GM18517 (cell line): ENCODE results near the gene TSPAN9.

ENCODE experiments used
- ATAC-seq: cut with Tn5 transposase; IDR thresholded peaks from one replicate; pipeline ENCODE4 v1.9.1; 2021; ENCODE audit warnings: mild to moderate bottlenecking, moderate library complexity; ENCODE audit not compliant: unreplicated experiment

TSPAN9 gene

GRCh38 chr12:3326850-3327780, 249.9 kb downstream of the TSPAN9 start:
- ATAC-seq, result no peak

- ATAC-seq, result no peak
These were observed 250.9 kb downstream of the TSPAN9 start for GRCh38 chr12:3328081-3328480.

- ATAC-seq, result no peak
These were observed 251.4 kb downstream of the TSPAN9 start for GRCh38 chr12:3328571-3328970.

- ATAC-seq, result no peak
These were observed 252.2 kb downstream of the TSPAN9 start for GRCh38 chr12:3329361-3329760.

- ATAC-seq, result no peak
These were observed 253.9 kb downstream of the TSPAN9 start for GRCh38 chr12:3330976-3331510.

GRCh38 chr12:3332188-3332587, 255.0 kb downstream of the TSPAN9 start:
- no peak for ATAC-seq

- ATAC-seq, result no peak
These were observed 256.4 kb downstream of the TSPAN9 start for GRCh38 chr12:3333583-3333982.

- no peak for ATAC-seq
These were observed 256.8 kb downstream of the TSPAN9 start for GRCh38 chr12:3333991-3334391.

GRCh38 chr12:3335078-3335487, 257.9 kb downstream of the TSPAN9 start:
- no peak for ATAC-seq
